NOMO-1 treated with DMSO at 0.1 percent for 48 hours (cell line): ENCODE measurements around the gene NTSR1.

Source experiments
- DNase-seq: peaks from one replicate; lab custom pipeline; 2025; ENCODE audit not compliant: unreplicated experiment; lab: John Stamatoyannopoulos, UW

The NTSR1 gene

DNA sequence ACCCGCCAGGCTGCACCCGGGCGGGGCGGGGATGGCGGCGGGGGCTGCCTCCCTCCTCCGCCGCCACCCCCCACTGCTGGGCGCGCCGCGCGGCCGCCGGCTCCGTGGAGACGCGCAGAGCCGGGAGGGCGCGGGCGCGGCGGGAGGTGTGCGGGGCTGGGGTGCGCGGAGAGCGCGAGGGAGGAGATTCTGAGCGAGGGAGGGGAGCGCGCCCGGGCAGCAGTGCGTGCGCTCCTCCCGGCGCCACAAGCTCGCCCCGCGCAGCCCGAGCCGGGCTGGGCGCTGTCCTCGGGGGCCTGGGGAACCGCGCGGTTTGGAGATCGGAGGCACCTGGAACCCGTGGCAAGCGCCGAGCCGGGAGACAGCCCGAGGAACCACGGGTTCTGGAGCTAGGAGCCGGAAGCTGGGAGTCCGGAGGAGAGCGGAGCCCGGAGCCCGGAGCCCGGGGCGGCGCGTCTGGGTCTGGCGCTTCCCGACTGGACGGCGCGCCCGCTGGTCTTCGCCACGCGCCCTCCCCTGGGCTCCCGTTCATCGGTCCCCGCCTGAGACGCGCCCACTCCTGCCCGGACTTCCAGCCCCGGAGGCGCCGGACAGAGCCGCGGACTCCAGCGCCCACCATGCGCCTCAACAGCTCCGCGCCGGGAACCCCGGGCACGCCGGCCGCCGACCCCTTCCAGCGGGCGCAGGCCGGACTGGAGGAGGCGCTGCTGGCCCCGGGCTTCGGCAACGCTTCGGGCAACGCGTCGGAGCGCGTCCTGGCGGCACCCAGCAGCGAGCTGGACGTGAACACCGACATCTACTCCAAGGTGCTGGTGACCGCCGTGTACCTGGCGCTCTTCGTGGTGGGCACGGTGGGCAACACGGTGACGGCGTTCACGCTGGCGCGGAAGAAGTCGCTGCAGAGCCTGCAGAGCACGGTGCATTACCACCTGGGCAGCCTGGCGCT, at the start of gene NTSR1:
NTSR1 (plus strand) TSS at position 246 of the 946 bp plus-strand sequence; CDS start at position 618, 372 bp downstream.
- DNase-seq: peak; percentile 30

DNA sequence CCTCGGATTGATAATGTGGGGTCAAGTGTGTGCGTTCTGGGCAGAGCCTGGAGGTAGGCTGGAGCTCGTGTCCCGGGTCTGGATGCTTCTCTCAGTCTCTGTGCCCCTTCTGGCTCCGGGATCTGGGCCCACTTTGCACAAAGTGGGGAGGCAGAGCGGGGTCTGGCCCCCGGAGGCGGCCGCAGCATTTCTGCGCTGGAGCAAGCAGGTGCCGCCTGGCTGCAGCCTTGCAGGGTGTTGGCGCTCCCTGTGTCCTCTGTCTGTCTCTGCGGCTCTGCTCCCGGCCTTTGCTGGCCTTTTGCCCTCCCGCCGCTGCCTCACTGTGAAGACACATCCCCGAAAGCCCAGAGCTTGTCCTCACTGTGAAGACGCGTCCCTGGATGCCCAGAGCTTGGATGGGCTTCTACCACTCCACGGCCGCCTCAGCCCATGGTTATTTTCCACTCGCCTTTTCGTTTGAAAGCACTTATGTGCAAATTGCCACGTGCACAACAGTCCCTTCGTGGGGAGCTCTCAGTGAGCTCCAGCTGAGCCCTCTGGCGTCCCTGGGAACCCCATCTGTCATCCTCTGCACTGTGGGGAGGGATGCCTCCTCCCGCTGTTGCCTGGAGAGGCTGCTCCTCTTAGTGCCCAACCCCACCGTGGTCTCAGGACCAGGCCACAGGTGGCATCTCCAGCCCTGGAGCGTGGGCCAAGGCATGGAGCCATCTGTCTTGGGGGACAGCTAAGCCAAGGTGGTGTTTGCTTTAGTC, 49.0 kb upstream of the NTSR1 start:
- DNase-seq: no peak

DNA sequence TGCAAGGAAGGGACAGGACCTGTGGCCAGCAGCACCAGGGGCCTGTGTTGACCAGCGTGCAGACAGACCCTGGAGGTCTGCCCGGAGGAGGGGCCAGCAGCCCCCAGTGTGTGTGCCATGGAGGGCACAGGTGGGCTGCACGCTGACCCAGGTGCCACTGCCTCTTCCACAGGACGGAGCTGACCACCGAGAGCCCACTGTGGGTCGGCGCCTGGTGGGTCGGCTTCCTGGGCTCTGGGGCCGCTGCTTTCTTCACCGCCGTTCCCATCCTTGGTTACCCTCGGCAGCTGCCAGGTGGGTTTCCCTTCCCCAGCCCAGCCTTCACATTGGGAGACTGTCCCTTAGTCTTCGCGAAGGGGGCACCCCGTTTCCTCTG, 48.4 kb upstream of the NTSR1 start:
- DNase-seq: no peak

DNA sequence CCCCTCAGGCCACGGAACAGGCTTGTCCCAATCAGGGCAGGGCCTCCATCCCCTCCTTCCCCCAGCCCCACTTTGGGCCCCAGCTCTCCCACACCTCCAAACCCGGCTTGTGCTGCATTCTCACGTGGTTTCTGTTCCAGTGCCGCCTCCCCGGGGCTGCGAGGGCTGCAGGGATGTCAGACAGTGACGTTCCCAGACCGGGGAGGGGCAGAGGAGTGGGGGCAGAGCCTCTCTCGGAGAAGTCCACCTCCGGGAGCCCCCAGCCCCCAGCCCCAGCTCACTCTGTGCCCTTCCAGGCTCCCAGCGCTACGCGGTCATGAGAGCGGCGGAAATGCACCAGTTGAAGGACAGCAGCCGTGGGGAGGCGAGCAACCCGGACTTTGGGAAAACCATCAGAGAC, 47.9 kb upstream of the NTSR1 start:
- DNase-seq: no peak

DNA sequence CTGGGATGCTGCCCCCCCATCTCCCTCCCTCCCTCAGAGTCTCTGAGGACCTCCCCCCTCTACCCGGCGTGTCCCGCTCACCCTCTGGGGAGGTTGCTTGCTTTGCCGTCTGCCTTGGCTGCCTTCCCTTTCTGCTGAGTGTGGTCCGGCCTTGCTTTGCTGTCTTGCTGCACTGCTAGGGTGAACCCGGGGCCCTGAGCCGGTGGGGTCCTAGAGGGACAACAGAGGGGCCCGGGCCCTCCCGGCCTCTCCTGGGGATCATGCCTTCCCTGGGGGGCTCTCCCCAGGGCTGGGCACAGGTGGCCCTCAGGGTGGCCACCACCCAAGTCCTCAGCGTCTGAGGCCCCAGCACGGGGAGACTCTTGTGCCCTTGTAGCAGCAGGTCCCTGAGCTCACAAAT, 47.0 kb upstream of the NTSR1 start:
- no peak for DNase-seq

DNA sequence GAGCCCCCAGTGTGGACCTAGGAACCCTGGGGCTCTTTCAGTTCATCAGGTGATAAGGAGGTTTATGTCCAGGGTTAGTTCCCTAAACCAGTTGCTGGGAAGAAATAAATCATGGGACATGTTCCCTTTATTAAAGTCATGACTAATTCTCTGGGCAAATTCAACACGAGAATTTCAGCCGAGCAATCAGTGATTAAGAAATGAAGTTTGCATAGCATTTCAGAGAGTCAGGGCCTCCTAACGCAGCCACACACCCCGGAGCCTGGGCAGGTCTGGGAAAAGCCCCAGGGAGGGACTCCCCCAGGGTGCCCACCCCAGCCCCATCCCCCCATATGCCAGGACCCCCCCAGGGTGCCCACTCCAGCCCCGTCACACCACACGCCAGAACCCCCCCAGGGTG, 46.2 kb upstream of the NTSR1 start:
- peak; percentile 73 for DNase-seq

DNA sequence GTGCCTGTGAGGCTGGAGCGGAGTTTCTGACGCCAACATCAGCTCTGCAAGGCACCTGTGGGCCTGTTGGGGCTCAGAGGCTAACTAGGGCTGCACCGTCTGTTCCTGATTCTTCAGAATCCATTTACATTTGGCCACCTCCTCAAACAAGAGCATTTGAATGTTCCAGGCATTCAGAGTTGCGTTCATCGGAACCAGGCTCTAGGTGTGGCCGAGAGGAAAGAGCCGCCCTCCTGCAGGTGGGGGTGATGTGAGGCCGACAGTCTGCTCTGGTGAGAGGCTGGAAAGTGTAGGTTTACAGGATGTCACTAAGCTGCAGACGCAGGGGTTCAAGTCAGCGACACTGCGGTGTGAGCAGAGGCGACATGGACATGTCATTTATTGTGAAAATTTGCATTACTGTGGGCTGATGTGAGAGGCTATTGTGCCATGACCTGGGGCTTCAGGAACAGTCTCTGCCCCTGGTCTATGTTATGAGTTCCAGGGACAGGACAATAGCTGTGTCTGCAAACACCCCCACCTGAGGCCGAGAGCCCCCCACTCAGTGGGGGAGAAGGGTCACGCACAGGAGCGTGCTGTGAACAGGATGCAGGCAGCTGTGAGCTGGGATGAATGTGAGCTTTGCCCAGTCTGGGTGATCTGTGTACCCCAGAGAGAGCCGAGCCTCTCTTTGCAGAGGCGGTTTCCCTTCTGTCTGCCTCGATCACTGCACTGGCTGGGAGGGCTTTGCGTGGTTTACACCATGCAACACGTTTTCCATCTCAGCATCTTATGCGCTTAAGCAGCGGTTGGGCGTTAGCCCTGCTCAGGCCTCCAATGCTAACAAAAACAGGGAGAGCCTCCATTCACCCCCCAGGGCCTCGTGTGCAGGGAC, 45.3 kb upstream of the NTSR1 start:
- DNase-seq: no peak

DNA sequence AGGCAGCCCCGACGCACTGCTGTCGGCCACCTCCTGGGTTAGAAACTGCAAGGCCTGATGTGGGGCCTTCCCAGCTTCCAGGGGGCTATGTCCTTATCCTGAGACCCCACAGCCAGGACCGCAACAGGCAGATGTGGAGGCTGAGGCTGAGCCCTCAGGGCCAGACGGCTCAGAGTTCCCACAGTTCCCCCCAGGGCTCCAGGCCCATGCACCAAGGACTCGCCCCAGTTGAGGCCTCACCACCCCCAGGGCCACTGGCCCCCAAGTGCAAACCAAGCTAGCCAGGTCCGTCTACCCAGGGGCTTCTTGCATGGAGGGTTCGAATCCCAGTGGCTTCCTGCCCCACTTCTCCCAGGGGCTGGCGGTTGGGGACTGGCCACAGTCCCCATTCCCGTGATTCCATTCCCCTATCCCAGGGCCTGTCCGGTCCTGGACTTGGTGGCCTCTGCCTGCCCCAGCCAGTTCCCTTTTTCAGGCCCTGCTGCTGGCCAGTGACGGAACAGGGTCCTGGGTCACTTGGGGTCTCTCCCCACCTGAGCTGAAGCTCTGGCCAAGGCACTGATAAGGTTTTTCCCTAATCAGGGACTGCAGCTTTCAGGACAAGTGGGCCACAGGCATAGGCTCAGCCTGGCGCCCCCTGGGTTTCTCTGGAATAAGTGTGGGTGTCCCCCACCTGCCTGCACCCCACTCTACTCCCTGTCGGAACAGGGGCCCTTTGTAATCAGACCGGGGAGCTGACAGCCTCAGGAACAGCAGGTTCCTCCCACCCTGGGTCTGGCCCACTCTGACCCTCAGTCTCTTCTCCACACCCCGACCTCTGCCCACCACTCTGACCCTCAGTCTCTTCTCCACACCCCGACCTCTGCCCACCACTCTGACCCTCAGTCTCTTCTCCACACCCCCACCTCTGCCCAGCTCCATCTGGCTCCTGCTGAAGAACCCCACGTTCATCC, 44.3 kb upstream of the NTSR1 start:
- DNase-seq: no peak

DNA sequence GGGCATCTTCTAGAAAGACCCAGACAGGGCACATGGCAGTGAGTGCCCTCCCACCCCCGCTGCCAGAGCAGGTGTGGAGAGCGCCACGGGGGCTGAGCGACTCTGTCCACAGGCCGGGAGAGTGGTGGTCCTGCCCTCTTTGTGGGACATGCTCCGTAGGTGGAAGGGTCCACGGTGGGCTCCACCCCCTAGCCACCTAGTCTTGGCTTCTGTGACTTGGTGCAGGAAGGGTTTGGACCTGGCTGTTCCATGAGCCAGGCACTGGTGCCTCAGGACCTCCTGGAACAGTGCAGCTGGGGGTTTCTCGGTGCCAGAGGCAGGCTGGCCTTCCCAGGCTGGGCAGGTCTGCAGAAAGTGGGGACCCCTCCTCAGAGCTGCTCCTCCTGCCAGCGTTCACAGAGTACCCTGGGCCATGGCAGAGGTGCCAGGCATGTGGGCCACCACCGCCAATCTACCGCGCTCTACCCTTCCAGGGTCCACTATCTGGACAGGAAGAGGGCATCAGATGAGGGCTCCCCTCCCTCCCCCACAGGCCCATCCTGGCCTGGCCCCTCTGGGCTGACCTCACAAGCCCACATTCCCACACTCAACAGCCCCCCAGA, 43.4 kb upstream of the NTSR1 start:
- DNase-seq: no peak

DNA sequence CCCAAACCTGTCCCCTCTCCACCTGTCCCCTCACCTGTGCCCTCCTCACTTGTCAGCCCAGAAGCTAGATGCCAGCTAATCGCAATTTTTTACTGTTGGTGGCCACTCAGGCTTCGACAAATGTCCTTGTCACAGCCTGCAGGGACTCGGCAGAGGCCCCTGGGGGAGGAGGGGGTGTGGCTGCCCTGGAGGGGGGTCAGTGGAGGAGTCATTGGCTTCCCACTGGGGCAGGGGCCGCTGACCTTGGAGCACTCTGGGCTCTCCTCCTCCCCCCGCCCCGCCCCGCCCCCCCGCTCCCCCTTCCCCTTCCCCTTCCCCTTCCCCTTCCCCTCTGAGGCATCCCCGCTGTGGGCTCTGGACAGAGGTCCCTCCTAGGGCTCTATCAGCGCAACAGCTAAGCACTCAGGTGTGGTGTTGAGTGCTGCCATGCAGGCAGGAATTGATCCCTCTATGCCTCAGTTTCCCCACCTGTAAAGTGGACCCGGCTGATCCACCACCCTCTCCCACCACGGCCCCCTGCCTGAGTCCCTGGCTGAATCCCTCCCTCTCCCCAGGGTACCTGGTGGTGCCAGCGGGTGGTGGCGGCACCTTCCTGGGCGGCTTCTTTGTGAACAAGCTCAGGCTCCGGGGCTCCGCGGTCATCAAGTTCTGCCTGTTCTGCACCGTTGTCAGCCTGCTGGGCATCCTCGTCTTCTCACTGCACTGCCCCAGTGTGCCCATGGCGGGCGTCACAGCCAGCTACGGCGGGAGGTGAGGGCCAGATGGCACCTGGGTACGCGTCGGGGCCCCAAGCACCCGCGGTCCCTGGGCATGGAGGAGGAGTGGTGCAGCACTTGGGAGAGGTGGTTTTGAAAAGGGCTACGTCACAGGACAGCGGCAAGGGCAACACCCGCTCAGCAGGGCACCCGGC, 42.6 kb upstream of the NTSR1 start:
- no peak for DNase-seq

DNA sequence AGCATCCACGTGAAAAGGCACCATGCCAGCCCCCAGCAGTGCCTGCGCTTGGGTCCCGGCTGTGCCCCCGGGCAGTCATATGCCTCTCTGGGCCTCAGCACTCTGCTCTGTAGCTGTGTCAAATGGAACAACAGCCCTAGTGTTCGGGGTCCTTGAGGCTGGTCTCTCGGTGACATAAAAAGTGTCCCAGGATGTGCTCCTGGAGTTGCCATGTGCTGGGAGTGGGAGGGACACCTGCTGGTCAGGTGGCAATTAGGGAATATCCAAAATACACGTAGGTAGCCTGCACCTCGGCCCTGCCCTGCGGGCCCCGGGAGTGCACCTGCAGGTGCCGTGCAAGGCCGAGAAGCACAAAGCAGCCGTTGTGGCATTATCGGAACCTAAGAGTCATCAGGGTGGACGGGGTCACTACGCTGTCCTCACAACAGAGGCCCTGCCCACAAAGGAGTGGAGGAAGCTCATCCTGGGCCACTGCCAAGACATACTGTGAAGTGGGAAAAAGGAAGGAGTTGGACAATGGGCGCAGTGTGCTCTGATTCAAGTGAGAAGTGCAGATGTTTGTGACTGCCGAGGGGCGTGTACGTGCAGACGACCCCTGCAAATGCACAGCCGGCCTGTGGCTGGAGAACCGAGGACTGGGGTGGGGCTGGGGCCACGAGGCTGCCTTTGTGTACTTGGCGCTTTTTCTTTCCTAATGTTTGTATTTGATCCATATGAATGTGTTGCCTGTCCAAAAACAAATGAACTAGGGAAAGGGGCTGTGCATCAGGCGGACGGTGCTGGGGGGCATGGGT, 41.7 kb upstream of the NTSR1 start:
- DNase-seq: no peak

DNA sequence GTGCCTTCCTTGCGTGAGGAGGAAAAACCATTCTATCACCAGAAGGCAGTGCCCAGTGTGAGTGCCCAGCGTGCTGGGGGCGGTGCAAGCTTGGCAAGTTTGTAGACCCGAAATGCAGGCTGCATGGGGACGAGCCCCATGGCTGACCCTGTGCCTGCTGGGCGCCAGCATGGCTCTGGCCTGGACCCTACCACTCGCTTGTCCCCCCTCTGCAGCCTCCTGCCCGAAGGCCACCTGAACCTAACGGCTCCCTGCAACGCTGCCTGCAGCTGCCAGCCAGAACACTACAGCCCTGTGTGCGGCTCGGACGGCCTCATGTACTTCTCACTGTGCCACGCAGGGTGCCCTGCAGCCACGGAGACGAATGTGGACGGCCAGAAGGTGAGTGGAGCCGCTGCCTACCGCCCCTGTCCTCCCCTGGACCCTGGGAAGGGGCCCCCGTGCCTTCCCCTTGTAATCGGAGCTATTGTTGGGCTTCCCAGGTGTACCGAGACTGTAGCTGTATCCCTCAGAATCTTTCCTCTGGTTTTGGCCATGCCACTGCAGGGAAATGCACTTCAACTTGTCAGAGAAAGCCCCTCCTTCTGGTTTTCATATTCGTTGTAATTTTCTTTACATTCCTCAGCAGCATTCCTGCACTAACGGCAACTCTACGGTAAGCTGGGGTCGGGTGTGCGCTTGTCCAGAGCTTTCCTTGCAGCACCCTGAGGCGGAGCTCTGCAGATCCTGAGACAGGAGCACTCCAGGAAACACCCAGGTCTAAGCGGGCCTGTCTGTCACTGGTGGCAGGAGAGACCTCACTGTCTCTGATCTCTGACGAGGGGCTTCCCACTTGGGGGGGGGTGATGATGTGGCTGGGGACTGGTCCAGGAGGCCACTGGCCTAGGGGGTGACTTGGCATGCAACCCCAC, 40.9 kb upstream of the NTSR1 start:
- DNase-seq: no peak

DNA sequence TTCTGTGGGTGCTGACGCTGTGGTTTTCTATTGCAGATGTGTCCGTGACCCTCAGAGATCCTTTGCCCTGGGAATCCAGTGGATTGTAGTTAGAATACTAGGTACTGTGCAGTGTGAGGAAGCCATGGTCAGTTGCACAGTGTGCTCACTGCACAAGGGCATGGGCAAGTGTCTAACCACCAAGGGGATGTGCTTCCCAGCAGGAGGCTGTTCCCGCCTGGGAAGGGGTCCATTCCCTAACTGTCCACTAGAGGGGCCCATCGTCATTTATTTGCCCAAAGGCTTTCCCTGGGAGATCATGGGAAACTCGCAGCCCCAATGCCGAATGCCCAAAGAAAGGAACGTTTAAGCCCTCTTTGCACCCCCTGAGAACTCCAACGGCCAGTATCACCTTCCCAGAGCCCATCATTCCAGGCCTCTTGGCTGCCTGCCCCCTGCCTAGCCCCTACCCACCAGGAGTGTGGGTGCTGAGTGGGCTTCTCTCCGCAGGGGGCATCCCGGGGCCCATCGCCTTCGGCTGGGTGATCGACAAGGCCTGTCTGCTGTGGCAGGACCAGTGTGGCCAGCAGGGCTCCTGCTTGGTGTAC, 40.1 kb upstream of the NTSR1 start:
- DNase-seq: peak; percentile 24

DNA sequence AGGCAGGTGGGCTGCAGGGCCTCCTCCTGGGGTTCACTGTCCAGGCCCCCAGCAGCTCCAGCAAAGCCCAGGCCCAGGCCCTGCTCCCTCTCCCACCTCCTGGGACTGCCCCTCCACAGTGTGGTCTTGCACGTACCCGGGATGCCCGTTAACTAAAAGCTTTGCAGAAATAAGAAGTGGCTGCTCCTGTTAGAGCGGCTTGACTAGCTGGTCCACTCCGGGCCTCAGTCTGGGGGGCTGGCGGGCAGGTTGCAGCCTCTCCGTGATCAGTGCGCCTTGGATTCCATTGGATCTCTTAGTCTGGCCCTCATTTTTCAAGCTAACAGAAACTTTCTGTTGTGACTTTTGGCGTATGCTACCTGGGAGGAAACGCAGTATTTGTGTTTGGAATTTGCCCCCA, 39.4 kb upstream of the NTSR1 start:
- DNase-seq: no peak

DNA sequence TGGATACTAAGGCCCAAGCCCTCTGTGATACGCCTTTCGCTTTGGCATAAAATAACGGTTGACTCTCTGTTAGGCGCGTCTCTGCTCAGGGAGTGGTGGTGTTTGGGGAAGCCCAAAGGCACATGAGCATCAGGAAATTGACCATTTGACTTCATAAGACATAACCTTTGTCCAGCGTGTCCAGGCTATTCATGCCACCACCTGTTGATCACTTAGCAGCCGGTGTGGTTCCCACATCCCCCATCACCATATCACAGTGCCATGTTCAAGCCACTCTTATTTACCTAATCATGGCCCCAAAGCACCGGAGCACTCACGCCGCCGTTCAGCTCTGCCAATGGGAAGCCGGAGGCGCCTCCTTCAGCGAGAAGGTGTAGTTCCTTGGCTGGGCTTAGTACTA, 38.5 kb upstream of the NTSR1 start:
- no peak for DNase-seq

DNA sequence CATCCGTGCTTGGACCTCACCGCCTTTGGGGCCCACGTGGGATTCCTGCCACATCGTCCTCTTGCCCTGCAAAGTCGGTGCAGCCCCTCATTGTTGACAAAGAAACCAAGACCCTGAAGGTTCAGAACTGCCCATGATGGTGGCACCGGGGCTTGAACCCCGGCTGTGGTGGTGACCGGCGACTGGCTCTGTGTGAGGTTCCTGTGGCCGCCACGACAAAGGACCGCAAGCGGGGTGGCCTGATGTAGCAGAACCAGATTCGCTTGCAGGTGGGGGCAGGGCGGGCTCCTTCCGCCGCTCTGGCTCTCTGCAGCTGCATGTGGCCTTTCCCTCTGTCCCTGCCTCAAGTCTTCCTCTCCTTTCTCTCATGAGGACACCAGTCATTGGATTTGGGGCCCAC, 37.6 kb upstream of the NTSR1 start:
- DNase-seq: no peak

DNA sequence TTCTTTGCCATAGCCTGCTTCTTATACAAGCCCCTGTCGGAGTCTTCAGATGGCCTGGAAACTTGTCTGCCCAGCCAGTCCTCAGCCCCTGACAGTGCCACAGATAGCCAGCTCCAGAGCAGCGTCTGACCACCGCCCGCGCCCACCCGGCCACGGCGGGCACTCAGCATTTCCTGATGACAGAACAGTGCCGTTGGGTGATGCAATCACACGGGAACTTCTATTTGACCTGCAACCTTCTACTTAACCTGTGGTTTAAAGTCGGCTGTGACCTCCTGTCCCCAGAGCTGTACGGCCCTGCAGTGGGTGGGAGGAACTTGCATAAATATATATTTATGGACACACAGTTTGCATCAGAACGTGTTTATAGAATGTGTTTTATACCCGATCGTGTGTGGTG, 36.9 kb upstream of the NTSR1 start:
- peak; percentile 84 for DNase-seq
